HUES6 (cell line): ENCODE data around the gene CPNE6.

ENCODE experiments used
- H3K27ac ChIP-seq: 2 replicates; pipeline ENCODE4 v1.7.0; 2013; ENCODE audit warnings: low read depth, mild to moderate bottlenecking, low read length, inconsistent platforms
- H3K27me3 ChIP-seq: 2 replicates; pipeline ENCODE4 v1.6.1; 2013; ENCODE audit warnings: low read length; ENCODE audit not compliant: control insufficient read depth, insufficient read depth
- H3K36me3 ChIP-seq: 2 replicates; pipeline ENCODE4 v1.6.1; 2013; ENCODE audit warnings: low read length; ENCODE audit not compliant: control insufficient read depth, insufficient read depth
- H3K4me1 ChIP-seq: 2 replicates; pipeline ENCODE4 v1.6.1; 2013; ENCODE audit warnings: low read length; ENCODE audit not compliant: control insufficient read depth, insufficient read depth
- H3K4me3 ChIP-seq: 2 replicates; pipeline ENCODE4 v1.5.1; 2013; ENCODE audit warnings: low read depth, low read length
- H3K9ac ChIP-seq: one replicate; pipeline ENCODE4 v1.6.1; 2013; ENCODE audit warnings: mild to moderate bottlenecking, low read length
- H3K9me3 ChIP-seq: 2 replicates; pipeline ENCODE4 v1.6.1; 2013; ENCODE audit warnings: low read depth, low read length; ENCODE audit not compliant: control insufficient read depth, insufficient read depth

Gene CPNE6

GRCh38 chr14:24088095-24088494 lies 16.7 kb downstream of the CPNE6 start:
- Histone ChIP-seq H3K27ac (no peak overlapping the region), H3K27me3 (peaks cover 17% of the 10 kb centered on the region), H3K9ac (no peak overlapping the region), H3K4me1 (peaks cover 1% of the 10 kb centered on the region; the same call in 1 of the 2 replicates), H3K9me3 (no peaks in the 10 kb centered on the region), H3K36me3 (no peaks in the 10 kb centered on the region), H3K4me3 (no peak overlapping the region)

GRCh38 chr14:24089890-24090289 lies 18.5 kb downstream of the CPNE6 start:
- no peaks in the 10 kb centered on the region for H3K36me3 ChIP-seq
- H3K4me1 ChIP-seq = peaks cover 10% of the 10 kb centered on the region
- H3K27me3 ChIP-seq = no peaks in the 10 kb centered on the region; the same call in 1 of the 2 replicates
- H3K27ac ChIP-seq = no peak overlapping the region
- no peaks in the 10 kb centered on the region for H3K9me3 ChIP-seq
- no peak overlapping the region for H3K9ac ChIP-seq
- H3K4me3 ChIP-seq = no peak overlapping the region

GRCh38 chr14:24092110-24092504 lies 20.7 kb downstream of the CPNE6 start:
- Histone ChIP-seq H3K27ac (no peak overlapping the region), H3K4me3 (no peak overlapping the region), H3K4me1 (peaks cover 19% of the 10 kb centered on the region), H3K9me3 (no peaks in the 10 kb centered on the region), H3K36me3 (peaks cover 8% of the 10 kb centered on the region), H3K27me3 (no peaks in the 10 kb centered on the region; the same call in 1 of the 2 replicates), H3K9ac (no peak overlapping the region)

DNA sequence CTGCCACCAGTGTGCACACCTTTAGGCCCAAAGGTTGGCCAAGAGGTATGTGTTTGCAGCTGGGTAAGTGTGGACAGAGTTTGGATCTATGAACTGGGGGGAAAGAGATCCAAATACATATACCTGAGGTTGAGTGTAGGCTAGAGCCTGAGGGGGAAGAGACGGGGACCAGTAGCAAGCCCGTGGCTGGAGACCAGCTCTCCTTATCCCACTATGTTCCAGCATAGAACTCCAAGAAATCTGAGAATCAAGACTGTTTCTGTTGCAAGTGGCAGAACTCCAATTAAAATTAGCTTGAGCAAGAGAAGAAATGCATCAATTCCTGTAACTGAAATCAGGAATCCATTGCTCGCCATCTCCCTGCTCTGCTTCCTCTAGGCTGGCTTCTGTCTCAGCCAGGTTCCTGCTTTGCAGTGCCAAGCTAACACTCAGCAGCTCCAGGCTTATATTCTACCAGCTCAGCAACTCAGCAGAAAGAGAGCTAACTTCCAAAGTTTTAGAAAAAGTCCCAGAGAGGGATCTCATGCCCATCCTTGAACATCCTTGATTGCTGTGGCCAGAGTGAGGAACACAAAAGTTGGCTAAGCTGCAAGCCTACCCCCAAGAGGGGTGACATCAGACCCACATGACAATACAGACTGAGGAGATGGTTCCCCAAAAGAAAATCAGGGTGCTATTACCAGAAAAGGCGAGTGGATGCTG lies 21.3 kb downstream of the CPNE6 start:
- H3K36me3 ChIP-seq = peaks cover 9% of the 10 kb centered on the region
- no peak overlapping the region for H3K9ac ChIP-seq
- H3K4me3 ChIP-seq = no peak overlapping the region
- H3K4me1 ChIP-seq = peaks cover 19% of the 10 kb centered on the region
- no peaks in the 10 kb centered on the region for H3K27me3 ChIP-seq
- H3K9me3 ChIP-seq = no peaks in the 10 kb centered on the region
- H3K27ac ChIP-seq = peak overlapping the region; percentile 46; the same call in 1 of the 2 replicates

GRCh38 chr14:24093207-24093900 lies 22.0 kb downstream of the CPNE6 start:
- H3K27ac ChIP-seq = peak overlapping the region; percentile 46
- peak overlapping the region; percentile 71 for H3K9ac ChIP-seq
- H3K9me3 ChIP-seq = no peaks in the 10 kb centered on the region
- H3K36me3 ChIP-seq = peaks cover 16% of the 10 kb centered on the region
- no peaks in the 10 kb centered on the region for H3K27me3 ChIP-seq
- peak overlapping the region; percentile 36 for H3K4me3 ChIP-seq
- H3K4me1 ChIP-seq = peaks cover 19% of the 10 kb centered on the region

GRCh38 chr14:24093901-24094840 lies 22.8 kb downstream of the CPNE6 start, which contains the start of gene PCK2:
TSS of gene PCK2 (plus strand) at chr14:24094311. CDS start at chr14:24094406, 95 bp downstream.
- peaks cover 19% of the 10 kb centered on the region for H3K4me1 ChIP-seq
- peak within 1 kb of the TSS; percentile 98 for H3K9ac ChIP-seq
- H3K36me3 ChIP-seq = peaks cover 24% of the 10 kb centered on the region
- peak within 1 kb of the TSS; percentile 96 for H3K4me3 ChIP-seq
- no peaks in the 10 kb centered on the region for H3K27me3 ChIP-seq
- no peaks in the 10 kb centered on the region for H3K9me3 ChIP-seq
- peak within 1 kb of the TSS; percentile 98 for H3K27ac ChIP-seq

GRCh38 chr14:24094841-24095270 lies 23.5 kb downstream of the CPNE6 start:
- Histone ChIP-seq H3K4me3 (peak overlapping the region; percentile 96), H3K4me1 (peaks cover 19% of the 10 kb centered on the region), H3K27ac (peak overlapping the region; percentile 98), H3K27me3 (no peaks in the 10 kb centered on the region), H3K9me3 (no peaks in the 10 kb centered on the region), H3K36me3 (peaks cover 31% of the 10 kb centered on the region), H3K9ac (peak overlapping the region; percentile 98)

DNA sequence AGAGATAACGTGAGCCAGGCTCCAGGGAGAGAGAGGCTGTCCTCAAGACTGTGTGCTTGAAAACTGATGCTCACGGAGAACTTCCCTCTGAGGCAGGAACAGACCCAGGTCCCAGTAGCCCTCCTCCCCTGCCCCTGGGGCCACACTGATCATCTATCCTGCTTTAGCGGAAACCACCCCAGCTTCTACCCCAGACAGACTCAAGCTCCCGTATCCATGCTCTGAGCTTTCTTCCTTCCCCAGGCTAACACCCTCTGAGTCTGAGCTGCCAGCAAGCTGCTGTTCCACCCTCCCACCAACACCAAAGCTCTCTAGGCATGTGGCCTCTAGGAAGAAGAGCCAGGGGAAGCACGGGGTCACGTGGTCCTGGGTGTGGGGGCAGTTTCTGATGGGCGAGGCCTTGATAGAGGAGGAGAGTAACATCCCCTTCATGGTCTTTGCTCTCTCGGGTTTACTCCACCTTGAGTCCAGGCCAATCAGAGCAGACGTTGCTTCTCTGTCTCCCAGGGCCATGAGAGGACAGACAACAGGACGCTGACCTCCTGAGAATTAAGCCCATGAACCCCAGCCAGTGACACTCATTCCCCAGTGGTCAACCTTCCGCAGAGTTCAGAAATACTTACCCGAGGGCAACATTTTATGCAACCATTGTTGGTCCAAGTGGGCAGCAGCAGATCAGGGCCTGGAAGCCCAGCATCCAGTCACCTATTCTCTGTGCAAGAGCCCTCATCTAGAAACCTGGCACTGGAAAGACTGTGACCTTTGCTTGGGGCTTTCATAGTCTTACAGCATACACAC lies 24.1 kb downstream of the CPNE6 start:
- Histone ChIP-seq H3K27me3 (no peaks in the 10 kb centered on the region), H3K27ac (peak overlapping the region; percentile 98), H3K9me3 (no peaks in the 10 kb centered on the region), H3K4me3 (peak overlapping the region; percentile 96), H3K4me1 (peaks cover 19% of the 10 kb centered on the region), H3K9ac (peak overlapping the region; percentile 98), H3K36me3 (peaks cover 37% of the 10 kb centered on the region)

DNA sequence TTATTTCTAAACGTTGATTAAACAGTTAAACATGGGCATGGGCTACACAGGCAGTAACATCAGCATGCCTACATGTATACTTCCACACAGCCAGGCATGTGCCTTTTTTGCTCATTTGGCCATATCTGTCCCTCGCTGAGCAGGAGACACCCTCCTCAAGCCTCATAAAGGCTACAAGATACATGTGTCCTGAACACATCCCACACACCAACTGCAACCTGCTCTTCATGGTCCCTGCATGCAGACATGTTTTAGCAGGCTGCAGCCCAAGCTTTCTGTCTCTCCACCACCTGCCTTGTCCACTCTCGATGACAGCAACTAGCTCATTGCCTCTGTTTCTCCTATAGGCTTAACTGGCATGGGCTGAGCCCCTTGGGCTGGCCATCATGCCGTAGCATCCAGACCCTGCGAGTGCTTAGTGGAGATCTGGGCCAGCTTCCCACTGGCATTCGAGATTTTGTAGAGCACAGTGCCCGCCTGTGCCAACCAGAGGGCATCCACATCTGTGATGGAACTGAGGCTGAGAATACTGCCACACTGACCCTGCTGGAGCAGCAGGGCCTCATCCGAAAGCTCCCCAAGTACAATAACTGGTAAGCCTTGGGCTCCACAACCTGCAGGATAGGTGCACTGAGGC lies 25.3 kb downstream of the CPNE6 start:
- peaks cover 49% of the 10 kb centered on the region for H3K36me3 ChIP-seq
- no peak overlapping the region for H3K27ac ChIP-seq
- no peaks in the 10 kb centered on the region for H3K27me3 ChIP-seq
- H3K4me3 ChIP-seq = no peak overlapping the region
- peaks cover 19% of the 10 kb centered on the region for H3K4me1 ChIP-seq
- no peaks in the 10 kb centered on the region for H3K9me3 ChIP-seq
- no peak overlapping the region for H3K9ac ChIP-seq
